ENCODE data around the gene PRR13.
"Not testable (repeated sequence)": the region's sequence is repeated elsewhere in the genome, so short reads cannot be mapped to it uniquely, and the experiment has no call there.

The PRR13 gene

GRCh38 chr12:53439582-53439981 is 2.0 kb upstream of the PRR13 start:
- not testable (repeated sequence) for DNase-seq (ENCODE audit: low read depth)

GRCh38 chr12:53443955-53444354 is 2.4 kb downstream of the PRR13 start:
- no peak for DNase-seq (ENCODE audit: low read depth)

- DNase-seq (ENCODE audit: low read depth), result not testable (repeated sequence)
Measured at GRCh38 chr12:53444593-53445325, 3.2 kb downstream of the PRR13 start.

- no peak for DNase-seq (ENCODE audit: low read depth)
Measured at GRCh38 chr12:53450936-53451335, 9.4 kb downstream of the PRR13 start.

- DNase-seq (ENCODE audit: low read depth), result peak; percentile 96
Measured at GRCh38 chr12:53451661-53452158, 10.2 kb downstream of the PRR13 start, which contains the start of gene PCBP2. Gene PCBP2, plus strand, starts transcription at chr12:53452102. Its CDS starts 2,699 bp downstream, at chr12:53454801.

- no peak for DNase-seq (ENCODE audit: low read depth)
Measured at GRCh38 chr12:53452159-53453077, 10.9 kb downstream of the PRR13 start.

- DNase-seq (ENCODE audit: low read depth), result no peak
Measured at GRCh38 chr12:53453953-53454640, 12.6 kb downstream of the PRR13 start.

GRCh38 chr12:53454707-53455106 is 13.2 kb downstream of the PRR13 start:
- no peak for DNase-seq (ENCODE audit: low read depth)

- DNase-seq (ENCODE audit: low read depth), result no peak
Measured at GRCh38 chr12:53456654-53457366, 15.3 kb downstream of the PRR13 start.

- no peak for DNase-seq (ENCODE audit: low read depth)
Measured at GRCh38 chr12:53459097-53459496, 17.6 kb downstream of the PRR13 start.

GRCh38 chr12:53461059-53461458 is 19.5 kb downstream of the PRR13 start:
- no peak for DNase-seq (ENCODE audit: low read depth)

GRCh38 chr12:53461591-53461990 is 20.1 kb downstream of the PRR13 start:
- no peak for DNase-seq (ENCODE audit: low read depth)

- DNase-seq (ENCODE audit: low read depth), result no peak
Measured at GRCh38 chr12:53462935-53463334, 21.4 kb downstream of the PRR13 start.

- DNase-seq (ENCODE audit: low read depth), result no peak
Measured at GRCh38 chr12:53463802-53464560, 22.4 kb downstream of the PRR13 start.

GRCh38 chr12:53464685-53465418 is 23.3 kb downstream of the PRR13 start:
- DNase-seq (ENCODE audit: low read depth), result no peak

GRCh38 chr12:53465679-53466078 is 24.1 kb downstream of the PRR13 start:
- no peak for DNase-seq (ENCODE audit: low read depth)

- DNase-seq (ENCODE audit: low read depth), result no peak
Measured at GRCh38 chr12:53466640-53467039, 25.1 kb downstream of the PRR13 start.

- no peak for DNase-seq (ENCODE audit: low read depth)
Measured at GRCh38 chr12:53467082-53467481, 25.5 kb downstream of the PRR13 start.

GRCh38 chr12:53467880-53468279 is 26.3 kb downstream of the PRR13 start:
- no peak for DNase-seq (ENCODE audit: low read depth)

- no peak for DNase-seq (ENCODE audit: low read depth)
Measured at GRCh38 chr12:53468282-53468681, 26.7 kb downstream of the PRR13 start.

Measured in stimulated activated CD4-positive, alpha-beta T cell treated with anti-CD3 and anti-CD28 coated beads, Interleukin-2, amount 100 ng/mL, for 4 hours (primary cell).